ENCODE measurements around the gene EEF1AKMT3. TPM values are rescaled to one million over a fixed set of nuclear protein-coding genes. Genes with fewer than 3 reads are reported as not detected.
"Not testable (repeated sequence)": the region's sequence is repeated elsewhere in the genome, so short reads cannot be mapped to it uniquely, and the experiment has no call there.

Gene EEF1AKMT3
- total and polyA plus RNA-seq, 3 donors from 2014 or later = 5.5 to 8.7 (median 8.4) TPM

DNA sequence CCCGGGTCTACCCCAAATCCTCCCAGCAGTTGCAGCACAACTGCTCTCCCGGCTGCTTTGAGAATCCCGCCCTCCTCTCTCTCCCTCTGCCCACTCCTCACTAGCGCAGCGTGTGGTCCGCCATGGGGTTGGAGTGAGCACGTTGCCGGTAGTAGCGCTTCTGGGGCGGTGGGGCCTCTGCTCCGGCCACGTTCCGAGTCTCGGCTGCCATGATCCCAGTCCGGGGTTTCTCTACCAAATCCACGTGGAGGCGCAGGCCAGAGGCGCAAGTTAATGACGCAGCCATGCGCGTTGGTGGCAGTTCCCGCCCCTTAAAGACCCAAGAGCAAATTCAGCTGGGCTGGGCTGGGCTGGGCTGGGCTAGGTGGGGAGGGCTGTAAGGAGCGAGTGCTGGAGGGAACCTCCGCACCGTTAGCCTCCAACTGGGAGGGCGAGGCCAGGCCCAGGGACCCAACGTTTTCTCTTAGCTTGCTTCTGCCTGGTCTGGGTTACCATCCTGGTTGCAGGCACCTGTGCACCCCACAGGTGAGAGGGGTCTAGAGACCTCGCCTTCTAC is 463 bp upstream of the EEF1AKMT3 start, which contains the start of gene METTL1:
METTL1 (minus strand) TSS at position 233 of the 556 bp plus-strand sequence; CDS start at position 211, 22 bp downstream.
- 0 to 2% methylated on average over 8 to 27 of the region's 28 CpGs for WGBS, 2 donors
- Histone ChIP-seq H3K4me1 (peaks cover 5% of the 10 kb centered on the region), H3K4me3 (peak within 1 kb of the TSS; percentile 80 to 85), H3K27me3 (no peaks in the 10 kb centered on the region), H3K9me3 (no peaks in the 10 kb centered on the region), H3K27ac (peak within 1 kb of the TSS; percentile 69 to 85), H3K36me3 (ENCODE audit: low read depth, missing control alignments) (no peaks in the 10 kb centered on the region)
- TF ChIP-seq CTCF (IDR thresholded peaks at IDR 0.05) (peak in 1 of 3 experiments; percentile 29), POLR2A (IDR thresholded peaks at IDR 0.05) (no peak)
- peak; percentile 99 for DNase-seq
- intact Hi-C loops (cut with DNase I; ENCODE audit: low total_unique reads) = no loop called here

DNA sequence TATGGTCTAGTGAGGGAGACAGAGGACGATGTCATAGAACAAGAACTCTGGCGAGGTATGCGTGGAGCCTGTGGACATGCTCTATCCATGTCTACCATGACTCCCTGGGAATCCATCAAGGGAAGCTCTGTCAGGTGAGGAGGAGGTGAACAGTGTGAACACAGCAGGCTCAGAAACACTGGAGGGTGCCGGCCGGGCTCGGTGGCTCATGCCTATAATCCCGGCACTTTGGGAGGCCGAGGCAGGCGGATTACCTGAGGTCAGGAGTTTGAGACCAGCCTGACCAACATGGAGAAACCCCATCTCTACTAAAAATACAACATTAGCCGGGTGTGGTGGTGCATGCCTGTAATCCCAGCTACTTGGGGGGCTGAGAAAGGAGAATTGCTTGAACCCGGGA is 2.2 kb downstream of the EEF1AKMT3 start:
- intact Hi-C loops (cut with DNase I; ENCODE audit: low total_unique reads); H3K4me1 ChIP-seq; H3K27ac ChIP-seq; H3K36me3 ChIP-seq (ENCODE audit: low read depth, missing control alignments); H3K27me3 ChIP-seq; H3K4me3 ChIP-seq; H3K9me3 ChIP-seq; DNase-seq: not testable (repeated sequence)
- WGBS, 2 donors = 91 to 92% methylated on average over 11 of the region's 11 CpGs

DNA sequence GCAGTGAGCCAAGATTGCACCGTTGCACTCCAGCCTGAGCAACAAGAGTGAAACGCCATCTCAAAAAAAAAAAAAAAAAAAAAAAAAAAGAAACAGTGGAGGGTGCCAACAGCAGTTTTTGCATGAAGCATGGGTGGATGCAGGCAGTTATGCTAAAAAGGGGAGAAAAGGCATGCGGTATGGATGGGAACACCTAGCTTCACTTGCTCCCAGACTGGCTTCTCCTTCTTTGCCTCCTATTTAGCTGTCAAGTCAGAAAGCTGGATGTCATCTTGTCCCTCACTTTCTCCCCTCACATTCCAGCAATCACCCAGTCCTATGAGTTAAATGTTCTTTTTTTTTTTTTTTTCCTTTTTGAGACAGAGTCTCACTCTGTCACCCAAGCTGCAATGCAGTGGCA is 2.6 kb downstream of the EEF1AKMT3 start:
- no peak overlapping the region for H3K27ac ChIP-seq
- no peak for DNase-seq
- H3K9me3 ChIP-seq = no peaks in the 10 kb centered on the region
- intact Hi-C loops (cut with DNase I; ENCODE audit: low total_unique reads) = no loop called here
- no peaks in the 10 kb centered on the region for H3K36me3 ChIP-seq (ENCODE audit: low read depth, missing control alignments)
- 77% methylated on average over 3 of the region's 3 CpGs for whole genome bisulfite sequencing, 2 donors
- no peak overlapping the region for H3K4me3 ChIP-seq
- peaks cover 4% of the 10 kb centered on the region for H3K4me1 ChIP-seq
- H3K27me3 ChIP-seq = no peaks in the 10 kb centered on the region
- no peak for TF ChIP-seq CTCF (IDR thresholded peaks at IDR 0.05)
- TF ChIP-seq POLR2A (IDR thresholded peaks at IDR 0.05) = no peak

DNA sequence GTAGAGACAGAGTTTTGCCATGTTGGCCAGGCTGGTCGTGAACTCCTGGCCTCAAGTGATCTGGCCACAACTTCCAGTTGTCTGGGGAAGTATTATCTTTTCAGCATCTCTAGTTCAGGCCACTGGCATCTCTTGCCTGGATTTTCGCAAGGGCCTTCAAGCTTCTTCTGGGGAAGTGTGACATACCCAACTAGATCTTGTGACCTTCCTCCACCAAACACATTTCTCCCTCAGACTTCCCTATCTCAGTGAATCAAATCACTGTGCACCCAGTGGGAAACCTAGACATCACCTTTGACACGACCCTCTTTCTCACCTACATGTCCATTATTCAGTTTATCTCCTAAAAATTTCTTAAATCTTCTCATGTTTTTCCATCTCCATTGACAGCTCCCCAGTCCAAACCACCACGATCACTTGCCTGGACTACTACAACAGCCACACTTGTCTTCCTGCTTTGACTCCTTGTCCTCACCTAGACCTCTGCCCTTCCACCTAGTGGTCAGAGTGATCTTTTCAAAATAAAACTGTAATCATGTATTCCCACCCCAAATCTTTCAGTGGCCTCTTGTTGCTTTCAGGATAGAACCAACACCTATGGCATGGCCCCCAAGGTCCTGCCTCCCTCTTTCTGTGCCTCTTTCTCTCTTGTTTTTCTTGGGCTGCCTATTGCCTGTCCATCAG is 3.3 kb downstream of the EEF1AKMT3 start:
- H3K4me3 ChIP-seq = no peak overlapping the region
- no peaks in the 10 kb centered on the region for H3K9me3 ChIP-seq
- 84 to 86% methylated on average over 4 of the region's 4 CpGs for WGBS, 2 donors
- no peaks in the 10 kb centered on the region for H3K36me3 ChIP-seq (ENCODE audit: low read depth, missing control alignments)
- DNase-seq = no peak
- intact Hi-C loops (cut with DNase I; ENCODE audit: low total_unique reads) = no loop called here
- H3K27me3 ChIP-seq = no peaks in the 10 kb centered on the region
- peaks cover 4% of the 10 kb centered on the region for H3K4me1 ChIP-seq
- TF ChIP-seq CTCF (IDR thresholded peaks at IDR 0.05) (no peak), POLR2A (IDR thresholded peaks at IDR 0.05) (no peak)
- no peak overlapping the region for H3K27ac ChIP-seq

DNA sequence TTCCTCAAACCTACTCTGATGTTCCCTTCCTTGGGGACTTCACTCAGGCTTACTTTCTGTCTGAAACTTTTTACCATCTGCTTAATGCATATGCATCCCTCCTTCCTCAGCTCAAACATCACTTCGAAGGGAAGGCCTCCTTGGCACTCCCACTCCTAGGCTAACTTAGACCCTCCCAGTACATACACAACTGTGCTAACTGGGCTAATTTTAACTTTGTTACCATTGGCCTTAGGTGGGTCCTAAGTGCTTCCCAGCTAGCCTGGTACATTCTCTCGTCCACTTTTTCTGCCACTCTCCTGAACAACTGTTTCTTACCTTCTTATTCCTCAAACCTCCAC is 3.8 kb downstream of the EEF1AKMT3 start:
- Histone ChIP-seq H3K4me1 (peaks cover 3% of the 10 kb centered on the region), H3K27ac (no peak overlapping the region), H3K36me3 (ENCODE audit: low read depth, missing control alignments) (no peaks in the 10 kb centered on the region), H3K9me3 (no peaks in the 10 kb centered on the region), H3K4me3 (no peak overlapping the region), H3K27me3 (no peaks in the 10 kb centered on the region)
- WGBS, 2 donors = 81 to 83% methylated on average over 2 of the region's 2 CpGs
- TF ChIP-seq POLR2A (IDR thresholded peaks at IDR 0.05) (no peak), CTCF (IDR thresholded peaks at IDR 0.05) (no peak)
- DNase-seq = no peak
- intact Hi-C loops (cut with DNase I; ENCODE audit: low total_unique reads) = no loop called here

Measured in testis (tissue), 3 donors.